ENCODE measurements around the gene GDPD2.

GDPD2 gene

DNA sequence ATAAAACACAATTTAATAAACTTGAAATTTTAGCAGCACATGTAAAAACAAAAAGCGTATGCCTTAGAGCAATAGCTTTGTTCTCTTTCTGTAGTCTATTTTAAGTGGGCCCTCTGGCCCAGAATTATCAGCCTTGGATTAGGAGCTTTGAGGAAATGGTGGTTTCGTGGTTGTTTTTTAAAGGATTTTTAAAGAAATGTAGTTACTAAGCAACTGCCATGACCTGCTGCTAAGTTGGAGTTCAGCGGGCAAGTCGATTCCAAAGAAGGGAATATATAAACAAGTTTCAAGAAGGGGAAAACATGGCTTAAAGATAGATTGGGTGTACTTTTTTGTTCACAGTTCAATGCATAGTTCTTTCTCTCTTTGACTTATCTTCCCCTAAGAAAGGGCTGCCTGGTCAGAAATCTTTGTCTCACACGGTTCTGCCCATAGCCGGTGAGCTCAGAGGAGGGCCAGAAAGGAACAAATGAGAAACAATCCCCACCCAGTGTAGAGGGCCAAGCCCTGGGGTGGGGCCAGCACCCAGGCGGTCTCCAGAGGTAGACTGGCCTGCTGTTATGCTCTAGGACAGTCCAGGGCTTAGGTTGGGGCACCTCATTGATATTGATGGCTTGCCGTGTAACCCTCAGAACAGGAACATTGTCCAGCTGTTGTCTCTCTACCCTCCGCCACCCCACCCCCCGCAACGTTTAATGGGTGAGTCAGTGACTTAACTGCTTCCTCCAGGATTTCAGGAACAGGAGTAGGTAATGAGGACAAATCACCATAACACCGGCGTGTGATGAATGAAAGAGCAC, 54.0 kb downstream of the GDPD2 start:
- no peak for FAIRE-seq

DNA sequence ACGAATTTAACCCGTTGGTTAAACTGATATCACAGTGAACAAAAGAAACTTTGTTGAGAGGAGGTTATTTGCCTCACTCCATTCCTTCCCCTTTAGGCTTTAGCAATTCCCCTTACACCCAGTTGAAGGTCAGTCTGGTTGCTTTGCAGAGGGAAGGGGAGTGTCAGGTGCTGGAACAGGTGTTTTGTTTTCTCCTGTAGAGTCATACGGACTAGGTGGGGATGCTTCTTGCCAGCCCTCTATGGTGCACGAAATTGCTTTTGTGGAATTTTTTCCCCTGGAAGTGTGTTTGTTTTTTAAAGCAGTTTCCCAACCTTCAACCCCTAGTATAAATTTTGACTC, 54.6 kb downstream of the GDPD2 start:
- no peak for FAIRE-seq

DNA sequence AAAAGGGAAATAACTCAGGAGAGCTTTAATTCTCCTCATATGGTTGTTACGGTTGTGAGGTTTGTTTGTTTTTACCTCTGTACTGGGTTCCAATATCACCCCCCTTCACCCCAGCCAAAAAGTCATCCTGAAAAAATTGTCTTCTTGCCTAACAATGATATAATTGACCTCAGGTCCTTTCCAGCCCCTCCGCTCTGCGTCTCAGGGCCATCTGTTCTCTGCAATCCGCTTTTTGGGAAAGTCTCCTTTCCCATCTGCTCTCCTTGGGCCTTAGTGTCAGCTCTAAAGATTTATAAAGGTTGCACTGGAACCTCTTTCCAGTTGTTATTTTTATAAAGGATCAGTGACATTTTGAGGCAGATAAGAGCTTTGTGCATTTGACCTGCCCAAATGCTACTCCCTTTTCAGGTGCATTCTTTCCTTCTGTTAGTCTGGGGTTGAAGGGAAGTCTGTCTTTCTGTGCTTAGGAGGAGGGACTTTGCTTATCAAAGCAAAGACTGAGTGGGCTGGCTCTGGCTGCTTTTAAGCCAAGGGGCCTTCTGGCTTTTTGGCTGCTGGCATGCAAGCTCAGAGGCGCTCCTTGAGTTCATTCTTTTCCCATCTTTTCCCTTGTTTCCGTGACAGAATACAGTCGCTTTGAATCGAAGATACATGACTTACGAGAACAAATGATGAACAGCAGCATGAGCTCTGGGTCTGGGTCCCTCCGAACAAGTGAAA, 55.6 kb downstream of the GDPD2 start:
- FAIRE-seq = no peak

DNA sequence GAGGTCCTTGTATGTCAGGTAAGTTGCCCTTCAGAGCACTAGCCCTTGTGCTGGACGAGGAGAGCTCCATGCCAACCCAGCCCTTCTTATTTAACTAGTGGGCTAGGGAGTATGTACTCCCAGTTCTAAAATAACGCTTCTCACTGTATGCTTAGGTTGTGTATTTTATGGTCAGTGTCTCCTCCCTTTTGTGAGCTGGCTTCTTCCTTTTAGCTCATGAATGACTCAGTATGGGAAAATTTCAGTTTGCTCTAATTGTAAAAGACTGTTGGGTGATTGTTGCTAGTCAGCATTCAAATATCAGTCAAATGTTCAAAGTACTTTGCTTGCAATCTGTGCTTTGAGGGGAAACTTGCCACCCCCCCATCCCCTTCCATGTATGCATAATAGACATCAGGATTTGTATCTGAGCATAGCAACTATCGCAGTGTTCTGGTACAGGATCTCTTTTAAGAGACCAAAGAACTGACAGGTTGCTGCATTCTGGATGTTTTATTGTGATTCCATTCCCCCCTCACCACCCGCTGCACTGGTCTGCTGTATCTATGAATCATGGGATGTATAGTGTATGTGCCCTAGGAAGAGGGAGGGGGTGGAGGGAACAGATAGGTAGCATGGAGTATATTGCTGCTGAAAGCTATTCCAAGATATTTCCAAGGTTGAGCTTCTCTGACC, 56.3 kb downstream of the GDPD2 start:
- no peak for FAIRE-seq

DNA sequence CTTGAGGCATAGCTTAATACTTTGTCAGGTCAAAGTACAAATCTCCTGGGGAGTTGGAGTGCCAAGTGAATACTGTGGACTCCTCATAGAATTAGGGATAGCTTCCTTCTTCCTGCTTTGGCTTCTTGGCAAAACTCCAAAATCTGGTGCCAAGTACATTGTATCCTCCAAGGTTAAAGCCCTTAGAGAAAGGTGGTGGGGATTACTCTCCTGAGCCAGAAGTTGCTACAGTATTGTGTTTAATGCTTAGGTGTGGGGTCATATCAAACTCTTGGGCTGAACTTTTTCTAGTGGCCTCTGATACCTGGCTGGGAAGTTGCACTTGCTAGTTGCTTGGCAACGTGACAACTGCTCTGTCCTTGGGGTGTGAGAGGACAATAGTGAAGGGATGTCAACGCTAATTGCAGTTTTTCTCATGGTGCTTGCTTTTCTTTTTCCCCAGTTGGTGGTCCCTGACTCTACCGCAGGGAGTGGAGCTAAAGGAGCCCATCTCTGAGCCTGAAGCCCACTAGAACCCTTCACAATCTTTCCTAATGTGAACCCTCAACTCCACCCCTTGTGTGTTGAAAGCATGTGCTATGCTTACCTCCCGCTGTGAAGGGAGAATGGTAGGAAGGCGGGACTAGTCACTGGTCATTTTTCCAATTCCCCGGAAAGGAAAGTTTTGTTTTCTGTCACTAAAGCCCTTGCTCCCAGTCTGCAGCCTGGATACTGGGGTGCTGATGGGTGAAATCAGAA, 57.0 kb downstream of the GDPD2 start:
- no peak for FAIRE-seq

DNA sequence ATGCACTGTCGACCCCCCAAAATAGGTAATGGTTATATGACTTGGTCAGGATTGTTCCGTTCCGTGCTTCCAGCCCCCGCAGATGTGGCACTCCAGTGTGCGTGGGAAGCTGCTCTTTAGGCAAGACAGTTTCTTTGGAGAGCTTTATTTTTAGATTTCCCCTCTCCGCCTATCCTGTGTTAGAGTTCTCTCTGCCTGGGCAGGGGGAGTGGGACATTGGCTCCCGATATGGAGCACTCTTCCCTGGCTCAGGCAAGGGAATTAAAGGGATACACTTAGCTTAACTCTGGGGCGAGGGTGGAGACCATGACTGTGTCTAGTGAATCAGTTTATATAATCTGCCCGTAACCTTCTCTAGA, 57.5 kb downstream of the GDPD2 start:
- FAIRE-seq = no peak

DNA sequence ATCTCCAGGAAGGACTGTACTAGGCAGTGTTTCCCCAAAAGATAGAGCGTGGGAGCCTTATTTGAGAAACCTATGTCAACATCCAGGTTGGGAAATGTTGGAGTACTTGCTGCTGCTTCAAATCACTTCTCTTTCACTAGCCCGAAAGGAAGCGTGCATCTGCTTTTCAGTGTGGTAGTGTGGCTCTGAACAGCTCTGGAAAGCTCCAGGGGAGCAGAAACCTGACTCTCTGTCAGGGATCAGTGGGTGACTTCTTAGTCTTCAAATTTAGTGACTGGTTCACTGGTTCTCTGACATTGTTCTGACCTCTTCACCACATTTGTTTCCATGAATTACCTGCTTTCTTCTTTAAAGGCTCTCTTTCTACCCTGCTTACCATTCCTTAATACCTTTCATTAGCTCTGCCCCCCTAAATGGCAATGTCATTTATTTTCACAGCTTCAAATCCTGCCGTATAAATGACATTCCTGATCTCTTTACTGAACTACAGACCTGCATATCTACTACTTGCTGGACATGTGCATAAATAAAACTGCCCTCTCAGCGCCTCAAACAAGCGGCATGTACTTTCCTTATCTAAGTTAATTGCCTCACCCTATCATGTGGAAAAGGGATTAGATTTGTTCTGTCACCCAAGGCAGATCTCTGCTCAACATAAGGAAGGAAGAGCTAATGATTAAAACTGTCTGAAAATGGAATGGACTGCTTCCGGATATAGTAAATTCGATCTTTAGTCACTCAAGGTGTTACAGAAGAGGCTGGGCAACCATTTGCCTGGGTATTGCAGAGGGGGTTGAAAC, 58.6 kb downstream of the GDPD2 start:
- no peak for FAIRE-seq

DNA sequence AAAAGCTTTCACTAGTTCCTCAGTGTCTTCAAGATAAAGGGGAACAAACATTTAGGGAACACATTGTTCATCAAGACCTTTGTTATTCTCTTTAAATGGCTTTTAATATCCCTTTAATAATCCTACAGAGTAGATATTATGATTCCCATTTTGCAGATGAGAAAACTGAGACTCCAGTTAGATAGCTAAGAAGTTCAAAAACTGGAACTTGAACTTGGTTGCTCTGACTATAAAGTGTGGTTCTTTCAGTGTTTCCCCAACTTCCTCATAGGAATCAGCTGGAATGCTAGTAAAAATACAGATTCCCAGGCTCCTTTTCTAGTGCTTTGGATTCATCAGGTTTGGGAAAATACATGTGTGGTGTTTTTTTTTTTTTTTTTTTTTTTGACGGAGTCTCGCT, 59.2 kb downstream of the GDPD2 start:
- FAIRE-seq = no peak
